ENCODE measurements around the gene R3HDM2.
A peak's percentile ranks its signal among the peaks of the same experiment; 100 is the strongest.

R3HDM2 gene

GRCh38 chr12:57465747-57466505, 35.1 kb upstream of the R3HDM2 start:
- no peak for DNase-seq

GRCh38 chr12:57465030-57465746, 34.3 kb upstream of the R3HDM2 start:
- no peak for DNase-seq

- DNase-seq: no peak
These were observed 33.7 kb upstream of the R3HDM2 start for GRCh38 chr12:57464569-57464968.

- no peak for DNase-seq
These were observed 32.0 kb upstream of the R3HDM2 start for GRCh38 chr12:57462912-57463253.

GRCh38 chr12:57462251-57462911, 31.5 kb upstream of the R3HDM2 start:
- peak; percentile 86 to 94 for DNase-seq

GRCh38 chr12:57461917-57462250, 31.0 kb upstream of the R3HDM2 start:
- no peak for DNase-seq

- DNase-seq: peak in 1 of 2 experiments; percentile 34
These were observed 30.6 kb upstream of the R3HDM2 start for GRCh38 chr12:57461276-57461916.

- no peak for DNase-seq
These were observed 30.0 kb upstream of the R3HDM2 start for GRCh38 chr12:57460841-57461275.

- peak in 1 of 2 experiments; percentile 20 for DNase-seq
These were observed 29.6 kb upstream of the R3HDM2 start for GRCh38 chr12:57460468-57460784.

- peak in 1 of 2 experiments; percentile 58 for DNase-seq
These were observed 29.1 kb upstream of the R3HDM2 start, which contains the start of gene GLI1 for GRCh38 chr12:57459750-57460467. Gene GLI1, plus strand, starts transcription at chr12:57459785. Its CDS starts 3,907 bp downstream, at chr12:57463692.

- peak; percentile 83 to 94 for DNase-seq
These were observed 28.4 kb upstream of the R3HDM2 start for GRCh38 chr12:57459055-57459749.

- DNase-seq: no peak
These were observed 27.8 kb upstream of the R3HDM2 start for GRCh38 chr12:57458665-57459054.

GRCh38 chr12:57456737-57457490, 26.1 kb upstream of the R3HDM2 start:
- no peak for DNase-seq

GRCh38 chr12:57456145-57456700, 25.4 kb upstream of the R3HDM2 start:
- peak in 1 of 2 experiments; percentile 60 for DNase-seq

GRCh38 chr12:57455374-57456144, 24.7 kb upstream of the R3HDM2 start:
- DNase-seq: no peak

GRCh38 chr12:57454566-57455373, 23.9 kb upstream of the R3HDM2 start, which contains the start of gene INHBE:
Gene INHBE, plus strand, starts transcription at chr12:57455307. Its CDS starts 230 bp downstream, at chr12:57455537.
- no peak for DNase-seq

- no peak for DNase-seq
These were observed 23.3 kb upstream of the R3HDM2 start for GRCh38 chr12:57454213-57454565.

- DNase-seq: peak; percentile 30 to 63
These were observed 22.2 kb upstream of the R3HDM2 start for GRCh38 chr12:57452937-57453509.

All from SW 1271 (cell line).